HG03196 (cell line): Measurements from ENCODE around the gene IER5L.

ENCODE experiments used
- ATAC-seq: cut with Tn5 transposase; IDR thresholded peaks from one replicate; pipeline ENCODE4 v1.9.1; 2021; ENCODE audit not compliant: unreplicated experiment

Gene IER5L

DNA sequence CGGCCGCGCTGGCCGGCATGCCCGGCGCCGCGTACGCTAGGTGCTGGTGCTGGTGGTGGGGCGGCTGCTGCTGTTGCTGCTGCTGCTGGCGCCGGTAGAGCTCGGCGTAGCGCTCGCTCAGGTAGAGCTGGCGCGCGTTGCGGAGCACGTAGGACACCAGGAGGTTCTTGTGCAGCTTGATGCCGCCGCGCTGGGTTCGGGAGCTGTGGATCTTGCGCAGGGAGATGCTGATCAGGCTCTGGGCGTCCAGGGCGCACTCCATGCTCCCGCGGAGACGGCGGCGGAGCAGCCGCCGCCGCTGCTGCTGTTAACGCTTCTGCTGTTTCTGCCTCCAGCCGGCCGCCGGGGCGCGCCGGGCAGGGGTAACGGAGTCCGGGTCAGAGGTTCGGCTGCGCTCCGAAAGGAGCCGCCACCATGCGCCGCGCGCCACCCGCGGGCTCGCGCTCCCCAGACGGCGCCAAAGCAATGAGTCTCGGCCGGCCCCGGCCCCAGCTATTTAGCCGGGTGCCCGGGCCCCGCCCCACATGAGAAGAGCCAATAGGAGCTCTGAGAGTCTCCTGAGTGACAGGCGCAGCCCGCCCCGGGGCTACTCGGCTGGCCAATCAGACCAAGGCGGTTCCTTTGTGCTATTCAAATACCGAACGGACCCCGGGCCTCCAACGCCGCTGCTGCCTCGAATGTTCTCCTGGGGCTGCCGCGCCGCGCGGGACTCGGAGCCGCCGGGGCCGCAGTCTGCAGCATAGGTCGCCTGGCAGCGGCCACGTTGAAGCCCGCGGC, at the start of gene IER5L:
TSS of gene IER5L (minus strand) at position 471 of the 777 bp plus-strand sequence. CDS start at position 262, 209 bp downstream.
- ATAC-seq = peak; percentile 68

DNA sequence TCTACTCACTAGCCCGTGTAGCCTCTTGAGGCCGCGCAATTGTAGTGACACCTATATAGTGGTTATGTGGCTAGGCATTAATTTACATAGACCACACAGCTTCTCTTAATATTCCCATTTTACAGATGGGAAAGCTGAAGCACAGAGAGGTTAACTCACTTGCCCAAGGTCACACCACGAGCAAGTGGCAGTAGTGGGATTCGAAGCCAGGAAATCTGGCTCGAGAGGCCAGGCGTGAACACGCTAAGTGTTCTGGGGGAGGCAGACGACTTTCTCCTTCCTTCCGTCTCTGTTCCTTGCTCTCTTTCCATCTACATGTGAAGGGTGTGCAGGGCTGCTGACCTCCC, 49.8 kb upstream of the IER5L start:
- no peak for ATAC-seq

DNA sequence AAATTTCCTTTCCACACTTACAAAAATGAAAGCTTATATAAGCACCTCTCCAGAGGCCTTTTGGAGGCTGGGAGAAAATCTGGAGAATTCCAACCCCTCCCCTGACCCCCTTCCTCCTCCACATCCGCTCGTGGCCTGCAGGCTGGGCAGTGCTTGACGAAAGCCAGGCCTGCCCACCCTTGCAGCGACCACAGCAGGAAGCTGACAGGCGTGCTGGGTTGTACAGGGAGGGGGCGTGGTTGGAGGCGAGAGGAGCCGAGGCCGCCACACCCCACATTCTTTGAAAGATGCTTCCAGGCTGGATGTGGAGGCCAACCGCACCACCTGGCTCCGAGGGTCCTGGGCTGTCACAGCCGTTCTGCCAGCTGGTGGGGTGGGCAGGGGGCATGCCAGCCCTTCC, 47.8 kb upstream of the IER5L start:
- no peak for ATAC-seq

DNA sequence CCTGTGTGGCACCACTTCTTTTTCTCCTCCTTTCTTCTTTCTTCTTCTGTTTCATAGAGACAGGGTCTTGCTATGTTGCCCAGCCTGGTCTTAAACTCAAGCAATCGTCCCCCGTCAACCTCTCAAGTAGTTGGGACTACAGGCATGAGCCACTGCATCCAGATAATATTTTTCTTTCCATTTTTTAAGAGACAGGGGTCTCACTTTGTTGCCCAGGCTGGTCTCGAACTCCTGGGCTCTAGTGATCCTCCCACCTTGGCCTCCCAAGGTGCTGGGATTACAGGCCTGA, 47.4 kb upstream of the IER5L start:
- ATAC-seq = no peak

DNA sequence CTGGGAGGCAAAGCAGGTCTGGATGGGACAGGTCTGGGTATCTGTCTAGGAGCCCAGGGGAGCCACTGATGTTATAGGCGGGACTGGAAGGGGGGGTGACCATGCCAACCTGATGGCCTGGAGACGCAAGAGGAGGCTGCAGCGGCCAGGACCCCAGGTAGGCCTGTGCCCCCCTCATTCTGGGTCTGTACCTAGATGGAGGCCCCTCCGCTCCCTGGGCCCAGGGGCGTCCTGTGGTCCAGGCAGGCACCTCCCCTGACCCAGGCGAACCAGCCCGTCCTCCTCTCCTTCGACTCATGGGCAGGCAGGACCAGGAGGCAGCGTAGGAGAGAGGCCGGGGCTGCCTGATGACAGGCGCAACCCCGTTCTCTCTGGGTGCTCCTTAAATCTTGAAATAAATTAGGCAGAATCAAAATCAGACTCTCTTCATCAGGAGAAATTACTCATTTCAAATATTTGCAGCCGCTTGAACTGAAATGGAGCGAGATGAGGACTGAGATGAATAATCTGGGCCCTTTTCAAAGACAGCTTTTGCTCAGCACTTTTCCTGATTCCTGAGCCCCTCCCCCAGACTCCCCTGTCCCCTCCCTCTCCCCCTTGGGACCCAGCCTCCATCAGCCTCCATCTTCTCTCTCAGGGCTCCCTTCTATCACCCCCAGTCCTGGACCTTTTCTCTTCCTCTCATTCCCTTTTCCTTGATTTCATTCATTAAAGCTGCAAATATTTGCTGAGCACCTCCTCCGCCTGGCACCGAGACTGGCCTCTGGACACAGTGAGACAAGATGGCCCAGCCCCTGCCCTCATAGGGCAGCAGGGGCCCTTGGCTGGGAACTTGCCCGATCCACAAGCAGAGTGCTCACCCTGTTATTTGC, 46.8 kb upstream of the IER5L start:
- no peak for ATAC-seq

DNA sequence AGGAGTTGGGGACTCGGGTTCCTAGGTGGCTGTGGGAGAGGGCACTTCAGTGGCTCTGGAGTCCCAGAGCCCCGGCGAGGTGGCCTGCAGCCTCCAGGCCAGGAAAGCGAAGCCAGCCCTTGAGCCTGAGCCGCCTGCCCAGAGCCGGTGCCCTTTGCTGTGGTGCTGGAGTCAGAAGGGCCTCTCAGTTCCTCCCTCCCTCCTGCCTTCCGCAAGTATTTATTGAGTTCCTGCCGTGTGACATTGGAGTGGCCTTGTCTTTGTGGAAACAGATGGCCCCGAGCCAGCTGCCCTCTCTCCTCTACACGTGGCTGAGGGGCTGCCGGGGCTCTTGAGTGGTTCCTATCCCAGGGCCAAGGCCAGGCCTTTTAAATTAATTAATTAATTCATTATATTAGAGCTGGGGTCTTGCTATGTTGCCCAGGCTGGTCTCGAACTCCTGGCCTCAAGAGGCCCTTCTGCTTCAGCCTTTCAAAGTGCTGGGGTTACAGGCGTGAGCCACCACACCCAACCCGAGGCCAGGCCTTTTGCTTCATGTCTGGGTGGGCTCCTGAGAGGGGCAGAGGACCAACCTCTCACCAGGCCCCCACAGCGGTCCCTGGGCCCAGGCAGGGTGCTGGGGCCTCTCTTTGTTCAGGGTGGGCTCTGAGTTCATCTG, 45.6 kb upstream of the IER5L start:
- ATAC-seq = no peak

DNA sequence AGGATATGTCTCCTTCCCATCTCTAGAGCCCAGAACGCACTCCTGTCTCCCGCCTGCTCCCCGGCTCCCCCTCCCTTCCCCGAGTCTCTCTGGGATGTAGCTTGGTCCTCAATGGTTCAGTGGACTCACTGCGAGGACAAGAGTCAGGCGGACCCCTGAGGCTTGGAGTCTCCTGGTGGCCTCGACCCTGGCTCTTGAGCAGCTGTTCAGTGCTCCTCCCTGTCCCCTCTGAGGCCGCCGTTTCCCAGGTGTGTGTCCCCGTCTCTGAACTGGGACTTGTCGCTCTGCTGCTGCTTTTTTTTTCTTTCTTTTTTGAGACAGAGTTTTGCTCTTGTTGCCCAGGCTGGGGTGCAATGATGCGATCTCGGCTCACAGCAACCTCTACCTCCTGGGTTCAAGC, 44.8 kb upstream of the IER5L start:
- ATAC-seq = no peak

DNA sequence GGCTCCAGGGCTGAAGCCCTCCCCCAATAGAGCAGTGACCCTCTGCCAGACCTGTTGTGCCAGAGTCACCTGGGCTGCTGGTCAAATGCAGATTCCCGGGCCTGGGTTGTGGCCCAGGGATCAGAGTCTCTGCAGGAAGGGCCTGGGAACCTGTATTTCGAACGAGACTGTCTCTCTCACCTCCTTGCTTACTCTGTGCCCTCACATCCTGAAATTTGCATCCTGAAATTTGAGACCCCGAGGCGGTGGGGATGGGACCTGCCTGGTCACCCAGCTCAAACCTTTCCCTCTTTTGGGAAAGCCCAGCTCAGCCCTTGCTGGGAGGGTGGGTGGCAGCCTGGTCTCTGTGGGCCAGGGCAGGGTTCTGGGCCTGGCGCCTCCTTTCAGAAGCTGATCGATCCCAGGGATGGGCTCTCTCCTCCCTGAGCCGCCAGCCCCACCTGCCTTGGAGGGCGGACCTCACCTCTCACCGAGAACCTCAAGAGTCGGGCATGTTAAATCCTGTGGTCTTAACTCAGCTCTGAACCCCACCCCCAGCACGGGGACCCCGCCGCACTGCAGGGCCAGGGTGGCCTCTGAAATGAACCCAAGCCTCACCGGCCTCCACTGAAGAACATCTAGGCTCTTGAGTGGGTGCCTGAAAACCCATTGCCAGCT, 44.0 kb upstream of the IER5L start:
- ATAC-seq = no peak

DNA sequence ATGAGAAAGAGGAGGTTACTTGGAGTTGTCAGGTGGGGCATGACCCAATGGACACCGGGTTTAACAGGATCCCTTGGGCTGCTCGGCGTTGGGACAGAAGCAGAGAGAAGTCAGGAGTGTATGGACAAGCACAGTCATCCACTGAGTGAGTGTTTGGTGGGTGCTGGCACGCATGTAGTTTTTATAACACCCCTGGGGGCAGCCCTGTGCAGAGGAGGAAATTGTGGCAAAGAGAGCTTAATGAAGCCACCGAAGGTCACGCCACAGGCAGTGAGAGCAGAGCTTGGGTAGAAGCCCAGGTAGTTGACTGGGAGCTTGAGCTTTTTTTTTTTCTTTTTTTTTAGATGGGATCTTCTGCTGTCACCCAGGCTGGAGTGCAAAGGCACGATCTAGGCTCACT, 43.2 kb upstream of the IER5L start:
- ATAC-seq = no peak

DNA sequence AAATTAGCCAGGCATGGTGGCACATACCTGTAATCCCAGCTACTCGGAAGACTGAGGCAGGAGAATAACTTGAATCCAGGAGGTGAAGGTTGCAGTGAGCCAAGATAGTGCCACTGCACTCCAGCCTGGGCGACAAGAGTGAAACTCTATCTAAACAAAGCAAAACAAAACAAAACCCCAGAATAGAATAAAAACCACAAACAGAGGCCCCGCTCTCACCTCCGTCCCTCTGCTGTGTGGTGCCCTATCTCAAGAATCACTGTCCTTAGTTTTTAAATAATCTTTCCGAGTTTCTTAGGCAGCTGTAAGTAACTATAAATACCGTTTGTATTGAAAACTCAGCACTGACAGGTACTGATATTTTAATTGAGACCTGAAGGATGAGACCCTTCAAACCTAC, 42.7 kb upstream of the IER5L start:
- no peak for ATAC-seq

DNA sequence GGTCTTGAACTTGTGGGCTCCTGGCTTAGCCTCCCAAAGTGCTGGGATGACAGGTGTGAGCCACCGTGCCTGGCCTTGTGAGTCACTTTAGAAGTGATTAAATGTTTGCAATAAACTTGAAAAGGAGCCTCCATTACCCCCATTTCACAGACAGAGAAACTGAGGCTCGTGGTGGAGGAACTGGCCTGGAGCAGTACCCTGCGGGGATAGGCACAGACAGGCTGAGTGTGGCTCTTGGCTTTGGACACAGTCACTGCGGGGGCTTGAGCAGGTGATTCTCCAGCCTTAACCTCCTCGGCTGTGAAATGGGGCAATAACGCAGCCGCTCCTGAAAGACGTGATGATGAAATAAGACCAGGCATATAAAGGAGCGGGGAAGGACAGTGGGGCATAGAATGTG, 40.9 kb upstream of the IER5L start:
- no peak for ATAC-seq

DNA sequence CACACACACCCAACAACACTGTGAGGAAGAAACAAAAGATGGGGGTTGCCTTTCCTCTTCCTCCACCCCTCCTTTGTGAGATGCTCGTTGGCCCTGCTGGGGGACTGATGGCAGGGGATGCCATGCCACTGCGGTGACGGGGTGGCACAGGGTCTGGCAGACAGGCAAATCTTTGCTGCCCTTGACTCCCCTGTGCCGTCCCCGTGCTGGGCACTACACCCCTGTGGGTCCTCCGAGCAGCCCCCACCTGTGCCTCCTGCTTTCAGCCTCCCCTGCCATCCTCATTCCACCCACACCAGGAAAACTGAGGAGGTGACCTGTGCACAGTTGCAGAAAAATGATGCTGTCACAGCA, 40.2 kb upstream of the IER5L start:
- ATAC-seq = no peak

DNA sequence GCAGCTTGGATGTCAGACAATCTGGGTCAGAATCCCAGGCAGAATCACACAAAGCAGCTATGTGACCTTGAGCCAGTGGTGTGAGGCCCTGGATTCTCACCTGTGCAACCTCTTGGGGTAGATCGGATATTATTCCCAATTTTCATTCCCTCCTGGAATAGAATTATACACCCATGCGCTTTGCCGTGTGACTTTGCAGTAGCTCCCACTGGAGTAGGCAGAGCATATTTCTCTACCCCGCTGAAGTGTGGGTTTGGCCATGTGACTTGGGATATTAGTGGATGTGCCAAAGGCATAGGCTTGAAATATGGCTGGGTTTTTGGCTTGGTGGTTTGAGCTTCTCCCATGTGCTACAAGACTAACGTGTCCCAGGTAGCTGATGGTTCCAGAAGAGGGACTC, 35.5 kb upstream of the IER5L start:
- ATAC-seq = no peak

DNA sequence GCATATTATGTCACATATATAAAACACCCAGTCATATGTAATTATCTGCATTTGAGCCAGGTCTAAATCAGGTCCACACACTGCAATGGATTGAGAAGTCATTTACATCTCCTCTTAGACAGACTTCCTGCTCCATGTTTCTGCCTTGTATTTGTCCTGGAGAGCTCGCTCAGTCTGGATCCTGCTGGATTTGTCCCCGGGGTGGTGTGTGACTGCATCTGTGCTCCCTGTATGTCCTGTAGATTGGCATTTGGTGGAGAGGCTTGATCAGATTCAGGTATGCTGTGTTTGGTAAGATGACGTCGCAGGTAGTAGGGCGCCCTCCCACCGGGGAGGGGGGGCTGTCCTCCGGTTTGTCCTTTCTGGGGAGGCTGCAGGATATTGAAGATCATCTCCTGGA, 33.6 kb upstream of the IER5L start:
- no peak for ATAC-seq

DNA sequence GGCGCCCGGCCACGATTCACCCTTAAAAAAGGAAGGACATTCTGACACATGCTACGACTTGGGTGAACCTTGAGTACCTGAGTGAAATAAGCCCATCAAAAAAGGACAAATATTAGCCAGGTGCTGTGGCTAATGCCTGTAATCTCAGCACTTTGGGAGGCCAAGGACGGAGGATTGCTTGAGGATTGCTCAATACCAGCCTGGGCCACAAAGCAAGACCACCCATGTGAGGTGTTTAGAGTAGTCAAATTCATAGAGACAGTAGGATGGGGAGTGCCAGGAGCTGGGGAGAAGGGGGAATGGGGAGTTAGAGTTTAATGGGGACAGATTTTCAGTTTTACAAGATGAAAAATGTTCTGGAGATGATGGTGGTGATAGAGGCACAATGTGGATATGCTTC, 32.1 kb upstream of the IER5L start:
- ATAC-seq = no peak

DNA sequence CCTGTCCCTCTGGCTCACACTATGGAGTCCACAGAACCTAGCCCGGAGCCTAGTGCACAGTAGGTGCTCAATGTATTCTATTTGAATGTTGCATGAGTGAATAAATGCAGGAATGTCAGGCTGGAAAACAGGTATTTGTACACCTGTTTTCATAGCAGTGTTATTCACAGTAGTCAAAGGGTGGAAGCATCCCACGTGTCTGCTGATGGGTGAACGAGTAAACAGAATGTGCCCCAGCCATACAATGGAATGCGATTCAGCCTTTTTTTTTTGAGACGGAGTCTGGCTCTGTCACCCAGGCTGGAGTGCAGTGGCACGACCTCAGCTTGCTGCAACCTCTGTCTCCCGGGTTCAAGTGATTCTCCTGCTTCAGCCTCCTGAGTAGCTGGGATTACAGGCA, 31.5 kb upstream of the IER5L start:
- ATAC-seq = no peak

DNA sequence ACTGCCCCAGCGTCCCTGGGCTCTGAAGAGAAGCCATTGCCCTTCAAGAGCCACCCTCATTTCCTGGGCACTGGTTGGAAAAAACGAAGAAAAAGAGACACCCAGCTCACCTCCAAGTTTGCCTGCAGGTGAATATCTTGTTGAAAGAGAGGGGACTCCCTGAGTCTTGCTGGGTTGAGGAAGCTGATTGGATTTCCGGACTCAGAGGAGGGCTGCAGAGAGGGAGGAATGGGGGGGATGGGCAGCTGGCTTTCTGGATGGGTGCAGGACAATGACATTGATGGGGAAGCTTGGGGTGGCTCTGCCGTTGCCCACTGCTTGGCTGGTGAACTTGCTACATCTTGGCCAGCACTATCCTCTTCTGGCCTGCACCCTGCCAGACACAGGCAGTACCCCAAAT, 31.0 kb upstream of the IER5L start:
- no peak for ATAC-seq

DNA sequence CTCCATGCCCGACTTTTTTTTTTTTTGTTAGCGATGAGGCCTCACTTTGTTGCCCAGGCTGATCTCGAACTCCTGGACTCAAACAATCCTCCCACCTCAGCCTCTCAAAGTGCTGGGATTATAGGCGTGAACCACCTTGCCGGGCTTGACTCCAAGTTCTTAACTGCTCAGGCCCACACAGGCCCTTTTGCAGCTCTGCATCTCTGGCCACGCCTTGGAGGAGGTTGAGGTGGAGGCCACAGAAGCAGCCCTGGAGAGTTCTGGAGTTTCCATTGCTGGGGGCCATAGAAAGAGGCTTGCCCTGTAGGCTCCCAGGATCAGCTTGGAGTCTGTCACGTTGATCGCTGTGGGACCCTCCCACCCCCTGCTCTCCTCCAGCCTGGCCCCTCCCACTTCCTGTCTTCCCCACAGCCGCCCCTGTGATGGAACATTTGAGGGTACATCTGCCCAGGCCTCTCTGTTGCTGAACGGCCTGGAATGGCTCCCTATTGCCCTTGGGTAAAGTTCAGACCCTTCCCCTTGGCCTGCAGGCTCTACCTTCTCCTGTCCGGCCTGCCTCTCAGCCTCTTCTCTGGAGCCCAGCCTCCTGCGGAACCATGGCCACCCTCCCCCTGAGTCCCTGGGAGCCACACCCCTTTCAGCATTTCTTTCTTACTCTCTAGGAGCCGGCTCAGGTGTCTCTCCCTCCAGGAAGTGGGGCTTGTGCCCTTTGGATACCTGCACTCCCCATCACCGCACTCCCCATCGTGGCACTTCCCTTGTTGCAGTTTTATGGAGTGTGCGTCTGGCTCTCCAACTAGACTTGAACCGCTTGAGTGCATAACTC, 30.4 kb upstream of the IER5L start:
- ATAC-seq = no peak

DNA sequence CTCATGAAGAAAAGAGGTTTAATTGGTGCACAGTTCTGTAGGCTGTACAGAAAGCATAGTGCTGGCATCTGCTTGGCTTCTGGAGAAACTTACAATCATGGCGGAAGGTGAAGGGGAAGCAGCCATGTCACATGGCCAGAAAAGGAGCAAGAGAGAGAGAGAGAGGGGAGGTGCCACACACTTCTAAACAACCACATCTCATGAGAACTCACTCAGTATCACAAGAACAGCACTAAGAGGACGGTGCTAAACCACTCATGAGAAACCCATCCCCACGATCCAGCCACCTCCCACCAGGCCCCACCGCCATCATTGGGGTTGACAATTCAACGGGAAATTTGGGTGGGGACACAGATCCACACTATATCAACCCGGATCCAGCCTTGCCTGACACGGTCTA, 28.8 kb upstream of the IER5L start:
- ATAC-seq = no peak

DNA sequence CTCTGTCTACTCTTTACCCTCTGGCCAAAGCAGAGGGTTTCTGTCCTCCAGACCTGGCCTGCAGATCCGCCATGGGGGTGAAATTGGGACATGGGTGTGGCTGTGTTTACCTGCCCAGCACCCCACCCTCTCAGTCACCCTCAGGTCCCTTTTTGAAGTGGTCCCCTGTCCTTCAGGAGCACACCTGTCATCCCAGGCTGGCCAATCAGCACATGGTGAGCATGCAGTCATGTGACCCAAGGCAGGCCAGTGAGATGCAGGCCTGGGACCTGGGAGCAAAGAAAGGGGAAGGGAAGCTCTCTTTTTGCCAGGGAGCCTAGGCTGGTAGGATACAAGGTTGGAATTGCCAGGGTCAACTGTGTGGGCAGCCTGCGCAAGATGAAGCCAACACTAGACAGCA, 28.3 kb upstream of the IER5L start:
- no peak for ATAC-seq

DNA sequence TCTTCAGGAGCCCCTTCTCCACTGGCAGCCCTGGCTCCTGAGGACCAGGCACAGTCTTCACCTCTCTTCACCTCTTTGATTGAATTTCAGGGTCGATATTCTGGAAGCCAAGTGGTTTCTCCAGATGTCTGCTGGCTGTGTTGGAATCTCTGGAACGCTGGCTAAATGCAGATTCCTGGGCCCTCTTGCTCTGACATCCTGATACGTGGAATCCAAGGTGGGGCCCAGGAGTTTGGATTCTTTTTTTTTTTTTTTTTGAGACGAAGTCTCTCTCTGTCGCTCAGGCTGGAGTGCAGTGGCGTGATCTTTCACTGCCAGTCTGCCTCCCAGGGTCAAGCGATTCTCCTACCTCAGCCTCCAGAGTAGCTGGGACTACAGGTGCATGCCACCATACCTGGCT, 26.8 kb upstream of the IER5L start:
- no peak for ATAC-seq
